NT2/D1 (cell line): Measurements from ENCODE around the gene GRID2.

Source experiments
- SUZ12 ChIP-seq: IDR thresholded peaks from 2 replicates; pipeline ENCODE4 v1.6.1; 2011; ENCODE audit not compliant: insufficient read length, insufficient read depth; ENCODE audit errors: extremely low read depth
- YY1 ChIP-seq: IDR thresholded peaks from 2 replicates; pipeline ENCODE4 v1.6.1; 2011; ENCODE audit not compliant: insufficient read length, insufficient read depth
- ZNF274 ChIP-seq: IDR thresholded peaks from 2 replicates; pipeline ENCODE4 v1.6.1; 2011; ENCODE audit warnings: mild to moderate bottlenecking, low read depth, low read length

- TF ChIP-seq SUZ12 (no peak), ZNF274 (no peak), YY1 (no peak)
Observed at GRCh38 chr4:92760433-92760832, 456.7 kb downstream of the GRID2 start.
